Endothelial cell (in vitro differentiated cells): ENCODE data around the gene RAD51B. TPM values are rescaled to one million over a fixed set of nuclear protein-coding genes. Genes with fewer than 3 reads are reported as not detected.

Experiments used
- DNase-seq: peaks from one replicate; pipeline ENCODE4 v3.0.0; 2021; ENCODE audit warnings: low spot score
- H3K27ac Mint-ChIP-seq: one replicate; pipeline ENCODE4 v1.8.0; 2021; ENCODE audit warnings: mixed read lengths, inconsistent platforms; ENCODE audit not compliant: unreplicated experiment
- H3K27me3 Mint-ChIP-seq: one replicate; pipeline ENCODE4 v1.8.0; 2021; ENCODE audit warnings: mild to moderate bottlenecking, moderate library complexity, mixed read lengths, inconsistent platforms; ENCODE audit not compliant: unreplicated experiment
- H3K36me3 Mint-ChIP-seq: one replicate; pipeline ENCODE4 v1.8.0; 2021; ENCODE audit warnings: mild to moderate bottlenecking, low read depth, mixed read lengths, inconsistent platforms; ENCODE audit not compliant: unreplicated experiment
- H3K4me1 Mint-ChIP-seq: one replicate; pipeline ENCODE4 v1.8.0; 2021; ENCODE audit warnings: mild to moderate bottlenecking, mixed read lengths, inconsistent platforms; ENCODE audit not compliant: unreplicated experiment
- H3K4me3 Mint-ChIP-seq: one replicate; pipeline ENCODE4 v1.8.0; 2021; ENCODE audit warnings: mild to moderate bottlenecking, mixed read lengths, inconsistent platforms; ENCODE audit not compliant: unreplicated experiment
- H3K9me3 Mint-ChIP-seq: one replicate; pipeline ENCODE4 v1.8.0; 2021; ENCODE audit warnings: mixed read lengths, inconsistent platforms; ENCODE audit not compliant: unreplicated experiment
- CTCF ChIP-seq: fragments of 200-600 bp; sonication (generic); IDR thresholded peaks from one replicate; pipeline ENCODE4 v1.5.0; 2021; ENCODE audit warnings: antibody characterized with exemption; ENCODE audit not compliant: unreplicated experiment
- total RNA-seq: library from RNA; stranded (reverse); fragmentation: NEBNext Ultra II Directional; extraction: Animal tissue kit (Norgen Biotek cat#: 25700); gene quantifications from one replicate; pipeline ENCODE4 v1.2.1, GENCODE V29; 2021; ENCODE audit not compliant: unreplicated experiment

Gene RAD51B
- total RNA-seq, 1 donor from 2014 or later, result 23.5 TPM

- Mint-ChIP-seq H3K36me3 (peaks cover 2% of the 10 kb centered on the region), H3K27ac (peak overlapping the region; percentile 87), H3K27me3 (peaks cover 1% of the 10 kb centered on the region), H3K9me3 (no peaks in the 10 kb centered on the region), H3K4me3 (no peak overlapping the region), H3K4me1 (peaks cover 16% of the 10 kb centered on the region)
- TF ChIP-seq CTCF, result no peak
- no peak for DNase-seq
Measured at GRCh38 chr14:68449561-68450181, 630.1 kb downstream of the RAD51B start.

DNA sequence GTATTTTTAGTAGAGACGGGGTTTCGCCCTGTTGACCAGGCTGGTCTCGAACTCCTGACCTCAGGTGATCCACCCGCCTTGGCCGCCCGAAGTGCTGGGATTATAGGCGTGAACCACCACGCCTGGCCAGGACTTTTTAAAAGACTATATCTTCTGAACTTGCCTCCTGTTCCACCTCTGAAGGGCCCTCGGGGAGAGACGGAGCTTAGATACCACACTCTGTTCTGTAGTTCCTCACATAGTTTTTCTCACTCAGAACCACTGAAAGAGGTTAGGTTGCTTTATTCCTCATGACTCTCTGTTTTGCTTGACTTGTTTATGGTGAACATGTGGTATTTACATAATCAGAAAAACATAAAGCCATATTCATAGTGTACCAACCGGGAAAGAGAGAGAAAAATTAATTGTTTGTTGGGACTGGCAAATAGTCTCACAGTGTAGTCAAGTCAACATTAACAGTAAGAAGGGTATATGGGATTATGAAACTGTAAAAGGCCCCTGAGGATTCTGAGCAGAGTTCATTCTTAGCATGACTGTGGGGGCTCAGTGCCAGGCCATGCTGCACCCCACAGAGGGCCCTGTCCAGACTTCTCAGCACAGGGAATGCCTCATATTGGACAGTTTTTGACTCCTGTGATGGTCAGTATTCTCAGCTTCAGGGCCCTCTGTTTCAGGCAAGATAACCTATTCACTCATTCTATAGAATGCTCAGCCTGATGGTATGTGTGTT, 631.0 kb downstream of the RAD51B start:
- Mint-ChIP-seq H3K36me3 (peaks cover 8% of the 10 kb centered on the region), H3K9me3 (no peaks in the 10 kb centered on the region), H3K27ac (no peak overlapping the region), H3K4me3 (no peak overlapping the region), H3K4me1 (peaks cover 16% of the 10 kb centered on the region), H3K27me3 (peaks cover 1% of the 10 kb centered on the region)
- no peak for DNase-seq
- no peak for TF ChIP-seq CTCF

DNA sequence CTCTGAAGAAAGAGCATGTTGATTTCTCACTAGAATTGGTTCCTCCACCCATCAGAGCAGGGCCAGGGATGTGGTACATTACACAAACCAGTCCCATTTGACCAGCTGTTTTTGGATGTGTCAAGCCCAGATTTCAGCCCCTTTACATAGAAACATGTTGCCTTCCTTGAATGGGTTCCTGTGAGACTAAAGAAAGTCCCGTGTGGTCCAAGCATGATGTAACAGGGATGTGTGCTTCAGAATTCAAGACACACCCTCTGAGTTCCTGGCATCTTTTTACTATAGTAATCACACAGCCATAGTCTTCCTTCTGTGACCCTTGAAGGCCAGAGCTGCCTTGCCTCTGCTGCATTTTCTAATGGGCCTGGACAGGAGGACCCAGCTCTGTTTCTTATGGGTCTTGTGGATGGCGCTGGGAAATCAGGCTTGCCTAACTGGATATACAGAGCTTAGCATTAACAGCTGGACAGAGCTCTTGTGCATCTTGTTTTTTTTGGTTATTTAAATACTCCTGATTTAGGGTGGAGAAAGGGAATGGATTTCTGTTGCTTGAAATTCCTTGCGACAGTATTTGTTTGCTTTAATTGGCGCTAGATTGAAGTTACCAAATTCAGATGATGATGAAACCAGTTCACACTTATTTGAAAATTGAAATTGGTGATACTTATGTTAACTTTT, 632.3 kb downstream of the RAD51B start:
- peaks cover 1% of the 10 kb centered on the region for H3K27me3 Mint-ChIP-seq
- H3K4me3 Mint-ChIP-seq, result no peak overlapping the region
- H3K27ac Mint-ChIP-seq, result no peak overlapping the region
- peaks cover 16% of the 10 kb centered on the region for H3K4me1 Mint-ChIP-seq
- no peak for DNase-seq
- no peaks in the 10 kb centered on the region for H3K9me3 Mint-ChIP-seq
- no peak for TF ChIP-seq CTCF
- H3K36me3 Mint-ChIP-seq, result peaks cover 8% of the 10 kb centered on the region

GRCh38 chr14:68458253-68458652, 638.7 kb downstream of the RAD51B start:
- TF ChIP-seq CTCF, result no peak
- H3K27me3 Mint-ChIP-seq, result peaks cover 1% of the 10 kb centered on the region
- no peak for DNase-seq
- peaks cover 8% of the 10 kb centered on the region for H3K36me3 Mint-ChIP-seq
- no peaks in the 10 kb centered on the region for H3K9me3 Mint-ChIP-seq
- no peak overlapping the region for H3K27ac Mint-ChIP-seq
- H3K4me3 Mint-ChIP-seq, result no peak overlapping the region
- H3K4me1 Mint-ChIP-seq, result peaks cover 32% of the 10 kb centered on the region
